BJ (cell line): ENCODE measurements around the gene CLDN5. TPM values are rescaled to one million over a fixed set of nuclear protein-coding genes. Genes with fewer than 3 reads are reported as not detected.

Experiments used
- CTCF ChIA-PET: fragments of 350-600 bp; formaldehyde crosslinking; extraction: SDS; loops from one replicate; lab custom pipeline; 2021; ENCODE audit warnings: antibody characterized with exemption, inconsistent platforms; lab: Yijun Ruan, JAX
- POLR2A ChIA-PET: fragments of 300-600 bp; sonication (Branson Sonifier 250); formaldehyde crosslinking; extraction: SDS; loops from one replicate; lab custom pipeline; 2021; ENCODE audit warnings: antibody characterized with exemption; lab: Charles Lee
- DNase-seq: peaks from one replicate; pipeline ENCODE4 v3.0.0-alpha.2; 2011; ENCODE audit warnings: low read depth
- H3K27me3 ChIP-seq: 2 replicates; pipeline ENCODE4 v1.6.0; 2011; ENCODE audit warnings: low read length; ENCODE audit not compliant: control insufficient read depth, insufficient read depth
- H3K36me3 ChIP-seq: 2 replicates; pipeline ENCODE4 v1.5.1; 2011; ENCODE audit warnings: low read length; ENCODE audit not compliant: control insufficient read depth, insufficient read depth
- H3K4me3 ChIP-seq: 2 replicates; pipeline ENCODE4 v1.5.1; 2011; ENCODE audit warnings: low read depth, mild to moderate bottlenecking, control low read depth, low read length
- polyA plus RNA-seq: library from polyadenylated mRNA; depleted of rRNA; stranded (reverse); fragments of >200 nt; gene quantifications from 2 replicates; pipeline ENCODE4 v1.2.3, GENCODE V29; 2011
- TF ChIP-seq, protein P1 (sequence below): IDR thresholded peaks from 2 replicates; pipeline ENCODE4 v1.5.1; 2011; ENCODE audit warnings: low read depth, mild to moderate bottlenecking, control low read depth, inconsistent platforms, low read length, moderate library complexity; ENCODE audit not compliant: insufficient read depth

Gene CLDN5
- polyA plus RNA-seq, 1 experiment, result 0.05 TPM

DNA sequence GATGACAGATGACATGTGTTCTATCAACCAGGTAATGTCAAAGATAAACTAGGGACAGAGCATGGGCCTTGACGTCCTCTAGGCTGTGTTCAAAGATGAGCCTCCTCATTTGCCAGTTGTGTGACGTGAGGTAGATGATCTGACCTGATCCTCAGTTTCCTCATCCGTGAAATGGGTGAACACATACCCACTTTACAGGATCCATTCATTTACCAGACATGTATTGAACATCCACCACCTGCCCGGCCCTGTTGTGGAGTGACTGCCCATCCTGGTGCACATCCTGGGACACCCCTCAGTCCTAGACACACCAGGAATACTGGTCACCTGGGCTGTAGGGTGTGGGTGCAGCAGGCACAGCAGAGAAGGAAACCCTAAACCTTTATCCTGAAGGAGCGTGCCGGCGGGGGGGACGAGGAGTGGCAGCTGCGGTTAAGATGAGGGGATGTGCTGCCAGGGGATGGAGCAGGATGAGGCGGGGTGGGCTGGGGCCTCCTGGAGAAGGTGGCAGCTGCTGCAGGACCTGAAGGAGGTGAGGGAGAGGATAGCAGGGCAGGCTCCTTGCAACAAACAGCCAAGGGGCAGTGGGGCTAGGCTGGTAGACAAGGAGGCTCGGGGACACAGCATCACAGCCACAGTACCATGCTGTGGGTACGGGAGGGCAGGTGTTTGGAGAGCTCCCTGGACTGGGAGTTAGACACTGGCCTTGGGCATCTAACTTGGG is 8.4 kb downstream of the CLDN5 start:
- CTCF ChIA-PET, result interaction anchor here (0.6 to 1.3 kb wide), 3 partner anchors 15 to 114 kb away, joined by 3 to 6 read pairs (median 3); no protein-coding TSS in a partner anchor
- H3K4me3 ChIP-seq, result no peak overlapping the region
- peaks cover 3% of the 10 kb centered on the region; the same call in 1 of the 2 replicates for H3K36me3 ChIP-seq
- H3K27me3 ChIP-seq, result no peaks in the 10 kb centered on the region
- DNase-seq, result no peak
- POLR2A ChIA-PET, result no interaction called here
- TF ChIP-seq, protein P1, sequence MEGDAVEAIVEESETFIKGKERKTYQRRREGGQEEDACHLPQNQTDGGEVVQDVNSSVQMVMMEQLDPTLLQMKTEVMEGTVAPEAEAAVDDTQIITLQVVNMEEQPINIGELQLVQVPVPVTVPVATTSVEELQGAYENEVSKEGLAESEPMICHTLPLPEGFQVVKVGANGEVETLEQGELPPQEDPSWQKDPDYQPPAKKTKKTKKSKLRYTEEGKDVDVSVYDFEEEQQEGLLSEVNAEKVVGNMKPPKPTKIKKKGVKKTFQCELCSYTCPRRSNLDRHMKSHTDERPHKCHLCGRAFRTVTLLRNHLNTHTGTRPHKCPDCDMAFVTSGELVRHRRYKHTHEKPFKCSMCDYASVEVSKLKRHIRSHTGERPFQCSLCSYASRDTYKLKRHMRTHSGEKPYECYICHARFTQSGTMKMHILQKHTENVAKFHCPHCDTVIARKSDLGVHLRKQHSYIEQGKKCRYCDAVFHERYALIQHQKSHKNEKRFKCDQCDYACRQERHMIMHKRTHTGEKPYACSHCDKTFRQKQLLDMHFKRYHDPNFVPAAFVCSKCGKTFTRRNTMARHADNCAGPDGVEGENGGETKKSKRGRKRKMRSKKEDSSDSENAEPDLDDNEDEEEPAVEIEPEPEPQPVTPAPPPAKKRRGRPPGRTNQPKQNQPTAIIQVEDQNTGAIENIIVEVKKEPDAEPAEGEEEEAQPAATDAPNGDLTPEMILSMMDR, result no peak

DNA sequence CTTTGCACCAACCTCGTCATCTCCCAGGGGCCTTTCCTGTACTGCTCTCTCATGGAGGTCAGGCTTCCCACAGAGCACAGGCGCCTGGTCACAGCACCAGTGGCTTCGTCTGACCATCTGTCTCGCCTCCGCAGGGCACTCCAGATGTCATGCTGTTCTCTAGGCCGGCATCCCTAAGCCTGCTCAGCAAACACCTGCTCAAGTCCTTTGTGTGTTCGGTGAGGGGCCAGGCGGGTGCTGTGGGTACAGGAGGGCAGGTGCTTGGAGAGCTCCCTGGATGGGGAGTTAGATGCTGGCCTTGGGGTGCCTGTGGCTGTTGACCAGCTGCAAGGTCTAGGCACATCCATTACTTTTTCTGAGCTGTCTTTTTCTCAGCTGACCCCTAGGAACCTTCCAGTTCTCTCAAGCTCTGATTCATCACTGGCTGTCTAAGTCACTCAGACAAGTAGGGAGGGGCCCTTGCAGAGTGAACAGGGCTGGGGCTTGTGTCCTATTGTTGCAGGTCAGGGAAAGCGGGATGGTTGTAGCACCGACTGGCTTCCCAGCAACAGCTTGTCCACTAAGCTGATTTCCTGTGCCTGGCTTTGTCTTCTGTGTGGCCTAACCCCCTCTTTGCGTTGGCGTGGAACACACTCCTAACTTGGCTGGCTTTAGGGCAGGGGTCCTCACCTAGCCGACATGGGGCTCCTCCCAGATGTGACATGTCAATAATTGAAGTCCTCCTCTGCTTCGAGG is 9.2 kb downstream of the CLDN5 start:
- TF ChIP-seq, protein P1, result no peak
- DNase-seq, result no peak
- H3K4me3 ChIP-seq, result no peak overlapping the region
- H3K27me3 ChIP-seq, result no peaks in the 10 kb centered on the region
- CTCF ChIA-PET, result interaction anchor here (0.6 to 1.0 kb wide), 2 partner anchors 37 to 115 kb away, joined by 3 to 4 read pairs; no protein-coding TSS in a partner anchor
- peaks cover 3% of the 10 kb centered on the region; the same call in 1 of the 2 replicates for H3K36me3 ChIP-seq
- POLR2A ChIA-PET, result interaction anchor here (0.6 kb wide), 1 partner anchor 40 kb away, joined by 3 read pairs; no protein-coding TSS in a partner anchor

DNA sequence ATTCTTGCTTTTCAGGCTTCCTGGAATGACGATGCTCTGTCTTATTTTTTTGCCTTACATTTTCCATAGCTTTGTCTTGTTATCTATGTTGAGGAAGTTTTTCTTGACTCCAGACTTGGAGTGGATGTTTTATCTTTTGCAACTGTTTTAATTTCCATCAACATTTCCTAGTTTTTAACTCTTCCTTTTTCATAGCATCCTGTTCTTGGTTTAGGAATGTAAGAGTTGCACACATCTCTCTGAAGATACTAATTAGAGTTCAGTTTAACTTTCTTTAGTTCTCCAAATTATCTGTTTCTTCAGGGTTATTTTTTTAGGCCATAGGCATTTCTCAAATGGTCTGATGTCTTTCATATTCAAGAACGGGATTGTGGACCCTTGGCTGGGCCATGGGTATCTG is 10.4 kb downstream of the CLDN5 start:
- TF ChIP-seq, protein P1, result no peak
- DNase-seq, result no peak
- Histone ChIP-seq H3K36me3 (peaks cover 3% of the 10 kb centered on the region; the same call in 1 of the 2 replicates), H3K4me3 (no peak overlapping the region), H3K27me3 (no peaks in the 10 kb centered on the region)
- ChIA-PET POLR2A (no interaction called here), CTCF (no interaction called here)

DNA sequence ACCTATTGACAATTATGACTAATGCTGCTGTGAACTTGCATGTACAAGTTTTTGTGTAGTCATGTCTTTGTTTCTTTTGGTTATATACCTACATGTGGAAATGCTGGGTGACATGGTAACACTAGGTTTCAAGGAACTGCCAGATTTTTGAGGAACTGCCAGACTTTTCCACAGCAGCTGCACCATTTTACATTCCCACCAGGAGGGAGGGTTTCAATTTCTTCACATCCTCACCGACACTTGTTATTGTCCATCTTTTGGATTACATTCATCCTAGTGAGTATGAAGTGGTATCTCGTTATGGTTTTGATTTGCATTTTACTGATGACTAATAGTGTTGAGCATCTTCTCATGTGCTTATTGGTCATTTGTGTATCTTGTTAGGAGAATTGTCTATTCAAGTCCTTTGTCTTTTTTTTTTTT is 13.3 kb downstream of the CLDN5 start:
- no peaks in the 10 kb centered on the region for H3K27me3 ChIP-seq
- peaks cover under 1% of the 10 kb centered on the region; the same call in 1 of the 2 replicates for H3K36me3 ChIP-seq
- ChIA-PET POLR2A (no interaction called here), CTCF (no interaction called here)
- no peak overlapping the region for H3K4me3 ChIP-seq
- no peak for DNase-seq
- TF ChIP-seq, protein P1, result no peak

DNA sequence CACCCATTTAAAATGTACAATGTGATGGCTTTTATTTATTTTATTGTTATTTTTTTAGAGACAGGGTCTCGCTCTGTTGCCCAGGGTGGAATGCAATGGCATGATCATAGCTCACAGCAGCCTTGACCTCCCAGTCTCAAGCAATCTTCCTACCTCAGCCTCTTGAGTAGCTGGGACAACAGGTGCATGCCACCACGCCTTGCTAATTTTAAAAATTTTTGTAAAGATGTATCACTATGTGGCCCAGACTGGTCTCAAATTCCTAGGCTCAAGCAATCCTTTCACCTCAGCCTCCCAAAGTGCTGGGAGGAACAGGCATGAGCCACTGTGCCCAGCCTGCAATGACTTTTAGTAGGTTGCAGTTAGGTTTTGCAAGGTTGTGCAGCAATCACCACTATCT is 14.3 kb downstream of the CLDN5 start:
- TF ChIP-seq, protein P1, result no peak
- CTCF ChIA-PET, result no interaction called here
- no peaks in the 10 kb centered on the region; the same call in 1 of the 2 replicates for H3K36me3 ChIP-seq
- no peaks in the 10 kb centered on the region for H3K27me3 ChIP-seq
- H3K4me3 ChIP-seq, result no peak overlapping the region
- POLR2A ChIA-PET, result no interaction called here
- DNase-seq, result no peak
